ENCODE data around the gene LCA5L.

LCA5L gene

GRCh38 chr21:39359382-39359781 is 86.2 kb downstream of the LCA5L start:
- Histone ChIP-seq H3K4me1 (ENCODE audit: insufficient read depth, poor library complexity, severe bottlenecking) (no peaks in the 10 kb centered on the region), H3K36me3 (ENCODE audit: low read depth) (no peaks in the 10 kb centered on the region), H3K4me3 (ENCODE audit: severe bottlenecking) (no peak overlapping the region), H3K27me3 (ENCODE audit: insufficient read depth, poor library complexity, severe bottlenecking) (no peaks in the 10 kb centered on the region), H3K27ac (ENCODE audit: poor library complexity, severe bottlenecking) (no peak overlapping the region), H3K9me3 (ENCODE audit: severe bottlenecking) (no peaks in the 10 kb centered on the region)
- no peak for TF ChIP-seq CTCF (IDR thresholded peaks at IDR 0.05; ENCODE audit: poor library complexity, severe bottlenecking)
- DNase-seq (ENCODE audit: low spot score) (no peak), ATAC-seq (ENCODE audit: low read depth) (no peak)

Data from RWPE2 (cell line).